ENCODE measurements around the gene VAT1L. TPM values are rescaled to one million over a fixed set of nuclear protein-coding genes. Genes with fewer than 3 reads are reported as not detected.

Gene VAT1L
- polyA plus RNA-seq, 1 of the 3 experiments (the other 2 are of a cell fraction): 52.5 TPM

DNA sequence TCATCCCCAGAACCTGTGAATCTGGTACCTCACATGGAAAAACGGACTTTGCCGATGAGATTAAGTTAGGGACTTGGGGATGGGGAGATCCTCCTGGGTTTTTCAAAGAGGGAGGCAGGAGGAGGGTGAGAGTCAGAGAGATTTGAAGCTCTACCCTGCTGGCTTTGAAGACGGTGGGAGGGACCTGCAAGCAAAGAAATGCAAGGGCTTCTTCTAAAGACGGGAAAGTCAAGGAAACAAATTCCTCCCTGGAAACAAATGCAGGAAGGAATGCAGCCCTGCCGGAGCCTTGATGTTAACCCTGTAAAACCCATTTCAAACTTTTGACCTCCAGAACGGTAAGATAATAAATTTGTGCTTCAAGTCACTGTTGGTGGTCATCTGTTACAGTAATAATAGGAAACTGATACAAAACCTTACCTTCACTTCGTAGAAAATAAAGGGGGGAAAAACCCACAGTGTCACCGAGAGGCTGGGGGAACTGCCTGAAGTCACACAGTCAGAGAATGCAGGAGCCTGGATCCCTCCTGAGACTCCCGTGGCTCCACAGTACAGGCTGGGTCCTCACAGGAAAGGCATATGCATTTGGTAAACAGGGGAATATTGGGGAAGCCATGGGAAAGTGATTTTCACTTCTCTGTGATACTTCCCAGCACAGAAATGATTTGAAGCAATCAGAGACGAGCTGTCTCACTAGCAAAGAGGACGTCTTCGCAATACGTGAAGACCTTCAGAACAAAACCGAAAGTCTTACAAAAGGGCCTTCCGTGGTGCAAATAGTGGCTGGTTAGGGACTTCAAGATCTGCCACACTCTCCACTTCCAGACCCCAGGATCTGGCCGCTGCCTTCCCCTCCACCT lies 175.1 kb downstream of the VAT1L start:
- Histone ChIP-seq H2AFZ (ENCODE audit: low read depth) (no peak overlapping the region), H3K36me3 (replicated peaks in 1 of 2; ENCODE audit: control insufficient read depth in 1 of 2, insufficient read depth in 2 of 2, low read length in 1 of 2) (no peaks in the 10 kb centered on the region), H3K9me2 (no peaks in the 10 kb centered on the region), H3K4me3 (ENCODE audit: low read depth in 2 of 2, low read length in 1 of 2) (no peak overlapping the region), H3K4me2 (no peak overlapping the region), H3K27ac (ENCODE audit: low read depth in 2 of 2, low read length in 1 of 2) (no peak overlapping the region), H3K27me3 (ENCODE audit: insufficient read depth) (no peaks in the 10 kb centered on the region), H3F3A (replicated peaks; ENCODE audit: insufficient read depth) (no peaks in the 10 kb centered on the region), H3K79me2 (ENCODE audit: insufficient read depth) (no peaks in the 10 kb centered on the region), H3K9ac (no peak overlapping the region), H3K4me1 (ENCODE audit: control insufficient read depth in 1 of 2, insufficient read depth in 2 of 2, low read depth in 1 of 2, low read length in 1 of 2) (no peaks in the 10 kb centered on the region), H3K9me3 (no peaks in the 10 kb centered on the region), H4K20me1 (ENCODE audit: insufficient read depth) (no peaks in the 10 kb centered on the region)
- TF ChIP-seq FOSL2 (IDR thresholded peaks at IDR 0.05; ENCODE audit: borderline replicate concordance, low read depth): no peak
- no peak for TF ChIP-seq NFIC (IDR thresholded peaks at IDR 0.05; ENCODE audit: borderline replicate concordance)
- TF ChIP-seq RFX5 (IDR thresholded peaks at IDR 0.05; ENCODE audit: low read length): no peak
- TF ChIP-seq, protein P1, sequence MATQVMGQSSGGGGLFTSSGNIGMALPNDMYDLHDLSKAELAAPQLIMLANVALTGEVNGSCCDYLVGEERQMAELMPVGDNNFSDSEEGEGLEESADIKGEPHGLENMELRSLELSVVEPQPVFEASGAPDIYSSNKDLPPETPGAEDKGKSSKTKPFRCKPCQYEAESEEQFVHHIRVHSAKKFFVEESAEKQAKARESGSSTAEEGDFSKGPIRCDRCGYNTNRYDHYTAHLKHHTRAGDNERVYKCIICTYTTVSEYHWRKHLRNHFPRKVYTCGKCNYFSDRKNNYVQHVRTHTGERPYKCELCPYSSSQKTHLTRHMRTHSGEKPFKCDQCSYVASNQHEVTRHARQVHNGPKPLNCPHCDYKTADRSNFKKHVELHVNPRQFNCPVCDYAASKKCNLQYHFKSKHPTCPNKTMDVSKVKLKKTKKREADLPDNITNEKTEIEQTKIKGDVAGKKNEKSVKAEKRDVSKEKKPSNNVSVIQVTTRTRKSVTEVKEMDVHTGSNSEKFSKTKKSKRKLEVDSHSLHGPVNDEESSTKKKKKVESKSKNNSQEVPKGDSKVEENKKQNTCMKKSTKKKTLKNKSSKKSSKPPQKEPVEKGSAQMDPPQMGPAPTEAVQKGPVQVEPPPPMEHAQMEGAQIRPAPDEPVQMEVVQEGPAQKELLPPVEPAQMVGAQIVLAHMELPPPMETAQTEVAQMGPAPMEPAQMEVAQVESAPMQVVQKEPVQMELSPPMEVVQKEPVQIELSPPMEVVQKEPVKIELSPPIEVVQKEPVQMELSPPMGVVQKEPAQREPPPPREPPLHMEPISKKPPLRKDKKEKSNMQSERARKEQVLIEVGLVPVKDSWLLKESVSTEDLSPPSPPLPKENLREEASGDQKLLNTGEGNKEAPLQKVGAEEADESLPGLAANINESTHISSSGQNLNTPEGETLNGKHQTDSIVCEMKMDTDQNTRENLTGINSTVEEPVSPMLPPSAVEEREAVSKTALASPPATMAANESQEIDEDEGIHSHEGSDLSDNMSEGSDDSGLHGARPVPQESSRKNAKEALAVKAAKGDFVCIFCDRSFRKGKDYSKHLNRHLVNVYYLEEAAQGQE (IDR thresholded peaks at IDR 0.05; ENCODE audit: low read depth, low read length): no peak
- TF ChIP-seq TCF12 (IDR thresholded peaks at IDR 0.05): no peak
- TF ChIP-seq FOXM1 (IDR thresholded peaks at IDR 0.05; ENCODE audit: low read depth): no peak
- TF ChIP-seq, protein P2, sequence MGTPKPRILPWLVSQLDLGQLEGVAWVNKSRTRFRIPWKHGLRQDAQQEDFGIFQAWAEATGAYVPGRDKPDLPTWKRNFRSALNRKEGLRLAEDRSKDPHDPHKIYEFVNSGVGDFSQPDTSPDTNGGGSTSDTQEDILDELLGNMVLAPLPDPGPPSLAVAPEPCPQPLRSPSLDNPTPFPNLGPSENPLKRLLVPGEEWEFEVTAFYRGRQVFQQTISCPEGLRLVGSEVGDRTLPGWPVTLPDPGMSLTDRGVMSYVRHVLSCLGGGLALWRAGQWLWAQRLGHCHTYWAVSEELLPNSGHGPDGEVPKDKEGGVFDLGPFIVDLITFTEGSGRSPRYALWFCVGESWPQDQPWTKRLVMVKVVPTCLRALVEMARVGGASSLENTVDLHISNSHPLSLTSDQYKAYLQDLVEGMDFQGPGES (IDR thresholded peaks at IDR 0.05; ENCODE audit: low read depth, low read length): no peak
- no peak for TF ChIP-seq RAD21 (IDR thresholded peaks at IDR 0.05; ENCODE audit: low read length)
- no peak for TF ChIP-seq RXRA (IDR thresholded peaks at IDR 0.05; ENCODE audit: borderline replicate concordance, low read depth)
- TF ChIP-seq, protein P3, sequence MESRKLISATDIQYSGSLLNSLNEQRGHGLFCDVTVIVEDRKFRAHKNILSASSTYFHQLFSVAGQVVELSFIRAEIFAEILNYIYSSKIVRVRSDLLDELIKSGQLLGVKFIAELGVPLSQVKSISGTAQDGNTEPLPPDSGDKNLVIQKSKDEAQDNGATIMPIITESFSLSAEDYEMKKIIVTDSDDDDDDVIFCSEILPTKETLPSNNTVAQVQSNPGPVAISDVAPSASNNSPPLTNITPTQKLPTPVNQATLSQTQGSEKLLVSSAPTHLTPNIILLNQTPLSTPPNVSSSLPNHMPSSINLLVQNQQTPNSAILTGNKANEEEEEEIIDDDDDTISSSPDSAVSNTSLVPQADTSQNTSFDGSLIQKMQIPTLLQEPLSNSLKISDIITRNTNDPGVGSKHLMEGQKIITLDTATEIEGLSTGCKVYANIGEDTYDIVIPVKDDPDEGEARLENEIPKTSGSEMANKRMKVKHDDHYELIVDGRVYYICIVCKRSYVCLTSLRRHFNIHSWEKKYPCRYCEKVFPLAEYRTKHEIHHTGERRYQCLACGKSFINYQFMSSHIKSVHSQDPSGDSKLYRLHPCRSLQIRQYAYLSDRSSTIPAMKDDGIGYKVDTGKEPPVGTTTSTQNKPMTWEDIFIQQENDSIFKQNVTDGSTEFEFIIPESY (IDR thresholded peaks at IDR 0.05; ENCODE audit: borderline replicate concordance, low read depth): no peak
- ChIA-PET CTCF (interaction anchor here (0.8 kb wide), 1 partner anchor 303 kb away, joined by 3 read pairs; no protein-coding TSS in a partner anchor), POLR2A (no interaction called here)
- WGBS (ENCODE audit: low lambda C conversion rate): 74% methylated on average over 15 of the region's 16 CpGs
- no peak for DNase-seq
